Erythroblast (primary cell): ENCODE data around the gene CDHR2.

ENCODE experiments used
- DNase-seq, 2 experiments: peaks; one replicate each; lab custom pipeline; 2025; lab: John Stamatoyannopoulos, UW
- GATA1 ChIP-seq: IDR thresholded peaks from 2 replicates; pipeline ENCODE4 v1.6.1; 2011; ENCODE audit warnings: low read depth, mild to moderate bottlenecking, control low read depth, low read length, moderate library complexity
- POLR2A ChIP-seq: IDR thresholded peaks from 2 replicates; pipeline ENCODE4 v1.6.1; 2011; ENCODE audit warnings: mild to moderate bottlenecking, low read length

CDHR2 gene

GRCh38 chr5:176552332-176552869, 3.3 kb downstream of the CDHR2 start:
- TF ChIP-seq POLR2A (no peak), GATA1 (no peak)
- DNase-seq = no peak

GRCh38 chr5:176553260-176554085, 4.3 kb downstream of the CDHR2 start:
- DNase-seq = no peak
- TF ChIP-seq POLR2A (no peak), GATA1 (no peak)

GRCh38 chr5:176557846-176558245, 8.7 kb downstream of the CDHR2 start:
- TF ChIP-seq GATA1 = no peak
- no peak for TF ChIP-seq POLR2A
- DNase-seq = no peak

GRCh38 chr5:176559683-176560082, 10.5 kb downstream of the CDHR2 start:
- peak in 1 of 2 experiments; percentile 25 for DNase-seq

GRCh38 chr5:176560364-176560763, 11.2 kb downstream of the CDHR2 start:
- no peak for DNase-seq
- TF ChIP-seq POLR2A = no peak
- TF ChIP-seq GATA1 = no peak

More at GRCh38 chr5:176559683-176560082, 10.5 kb downstream of the CDHR2 start:
- TF ChIP-seq GATA1 (no peak), POLR2A (no peak)

GRCh38 chr5:176561259-176561658, 12.1 kb downstream of the CDHR2 start:
- TF ChIP-seq POLR2A (no peak), GATA1 (no peak)
- no peak for DNase-seq

GRCh38 chr5:176562189-176562588, 13.0 kb downstream of the CDHR2 start:
- TF ChIP-seq GATA1 (no peak), POLR2A (no peak)
- no peak for DNase-seq

- no peak for TF ChIP-seq POLR2A
- TF ChIP-seq GATA1 = no peak
- DNase-seq = no peak
Measured at GRCh38 chr5:176564002-176564401, 14.9 kb downstream of the CDHR2 start.

GRCh38 chr5:176565760-176566288, 16.7 kb downstream of the CDHR2 start:
- no peak for DNase-seq
- TF ChIP-seq POLR2A (no peak), GATA1 (no peak)

- TF ChIP-seq GATA1 = no peak
- no peak for TF ChIP-seq POLR2A
- DNase-seq = no peak
Measured at GRCh38 chr5:176568657-176569056, 19.5 kb downstream of the CDHR2 start.

- TF ChIP-seq POLR2A (no peak), GATA1 (no peak)
Measured at GRCh38 chr5:176570044-176570443, 20.9 kb downstream of the CDHR2 start.

GRCh38 chr5:176573564-176574296, 24.6 kb downstream of the CDHR2 start:
- peak; percentile 63 to 81 for DNase-seq
- TF ChIP-seq POLR2A = no peak
- TF ChIP-seq GATA1 = no peak

More at GRCh38 chr5:176570044-176570443, 20.9 kb downstream of the CDHR2 start:
- DNase-seq = no peak

- peak in 1 of 2 experiments; percentile 43 for DNase-seq
- TF ChIP-seq GATA1 = no peak
- TF ChIP-seq POLR2A = no peak
Measured at GRCh38 chr5:176574297-176574591, 25.1 kb downstream of the CDHR2 start.

- no peak for TF ChIP-seq POLR2A
- DNase-seq = no peak
Measured at GRCh38 chr5:176575066-176575465, 25.9 kb downstream of the CDHR2 start.

- no peak for DNase-seq
- TF ChIP-seq GATA1 (no peak), POLR2A (no peak)
Measured at GRCh38 chr5:176575488-176576422, 26.6 kb downstream of the CDHR2 start.
